Middle frontal gyrus (tissue), 1 donor: ENCODE measurements around the gene NCOA1.
"Not testable (repeated sequence)": the region's sequence is repeated elsewhere in the genome, so short reads cannot be mapped to it uniquely, and the experiment has no call there.

Experiments used
- DNase-seq: peaks from one replicate; pipeline ENCODE4 v3.0.0-alpha.2; 2015; ENCODE audit warnings: low spot score; ENCODE audit errors: extremely low spot score

NCOA1 gene

GRCh38 chr2:24783641-24784040 is 292.6 kb downstream of the NCOA1 start:
- no peak for DNase-seq

DNA sequence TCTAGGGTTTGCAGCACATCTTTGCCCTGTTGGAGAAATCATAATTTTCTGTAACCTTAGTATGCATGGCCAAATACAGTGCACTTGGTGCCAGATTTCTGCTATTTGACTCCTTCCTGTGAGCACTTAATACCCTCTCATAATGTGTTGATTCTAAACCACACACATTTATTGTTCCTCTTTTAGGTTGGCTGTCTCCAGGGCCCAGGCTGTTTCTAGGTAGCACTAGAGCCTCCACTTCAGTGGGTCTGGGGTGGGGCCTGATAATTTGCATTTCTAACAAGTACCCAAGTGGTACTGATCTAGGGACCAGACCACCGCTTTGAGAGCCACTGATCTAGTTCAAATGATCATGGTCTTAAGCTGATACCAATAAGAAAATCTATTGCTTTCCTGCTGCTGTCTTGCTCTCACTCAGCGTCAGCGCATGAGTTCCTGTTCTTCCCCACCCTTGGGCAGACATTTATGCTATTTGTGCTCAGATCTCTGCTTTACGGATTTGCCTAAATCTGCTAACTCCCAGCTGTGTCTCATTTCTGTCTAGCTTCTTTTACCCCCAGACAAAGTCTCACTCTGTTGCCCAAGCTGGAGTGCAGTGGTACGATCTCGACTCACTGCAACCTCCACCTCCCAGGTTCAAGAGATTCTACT is 294.7 kb downstream of the NCOA1 start:
- DNase-seq: no peak

GRCh38 chr2:24787532-24787931 is 296.5 kb downstream of the NCOA1 start:
- DNase-seq: no peak

DNA sequence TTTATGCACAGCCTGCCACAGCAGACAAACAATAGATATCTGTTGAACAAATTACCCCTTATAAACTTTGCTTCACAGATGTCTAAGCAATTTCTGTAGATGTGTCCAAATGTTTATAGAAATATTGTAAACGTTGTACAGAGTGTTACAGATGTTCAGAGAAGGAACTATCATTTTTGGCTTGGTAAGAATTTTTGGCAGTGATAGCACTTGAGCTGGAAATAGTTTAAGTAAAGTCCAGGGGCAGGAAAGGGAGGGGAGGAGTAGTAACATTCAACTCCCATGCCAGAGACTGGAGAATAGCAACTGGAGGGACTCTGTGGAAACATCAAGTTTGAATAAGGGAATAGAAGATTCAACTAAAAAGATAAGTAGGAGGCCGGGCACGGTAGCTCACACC is 297.8 kb downstream of the NCOA1 start:
- no peak for DNase-seq

GRCh38 chr2:24791452-24791851 is 300.4 kb downstream of the NCOA1 start:
- no peak for DNase-seq

GRCh38 chr2:24792542-24792873 is 301.5 kb downstream of the NCOA1 start:
- DNase-seq: no peak

DNA sequence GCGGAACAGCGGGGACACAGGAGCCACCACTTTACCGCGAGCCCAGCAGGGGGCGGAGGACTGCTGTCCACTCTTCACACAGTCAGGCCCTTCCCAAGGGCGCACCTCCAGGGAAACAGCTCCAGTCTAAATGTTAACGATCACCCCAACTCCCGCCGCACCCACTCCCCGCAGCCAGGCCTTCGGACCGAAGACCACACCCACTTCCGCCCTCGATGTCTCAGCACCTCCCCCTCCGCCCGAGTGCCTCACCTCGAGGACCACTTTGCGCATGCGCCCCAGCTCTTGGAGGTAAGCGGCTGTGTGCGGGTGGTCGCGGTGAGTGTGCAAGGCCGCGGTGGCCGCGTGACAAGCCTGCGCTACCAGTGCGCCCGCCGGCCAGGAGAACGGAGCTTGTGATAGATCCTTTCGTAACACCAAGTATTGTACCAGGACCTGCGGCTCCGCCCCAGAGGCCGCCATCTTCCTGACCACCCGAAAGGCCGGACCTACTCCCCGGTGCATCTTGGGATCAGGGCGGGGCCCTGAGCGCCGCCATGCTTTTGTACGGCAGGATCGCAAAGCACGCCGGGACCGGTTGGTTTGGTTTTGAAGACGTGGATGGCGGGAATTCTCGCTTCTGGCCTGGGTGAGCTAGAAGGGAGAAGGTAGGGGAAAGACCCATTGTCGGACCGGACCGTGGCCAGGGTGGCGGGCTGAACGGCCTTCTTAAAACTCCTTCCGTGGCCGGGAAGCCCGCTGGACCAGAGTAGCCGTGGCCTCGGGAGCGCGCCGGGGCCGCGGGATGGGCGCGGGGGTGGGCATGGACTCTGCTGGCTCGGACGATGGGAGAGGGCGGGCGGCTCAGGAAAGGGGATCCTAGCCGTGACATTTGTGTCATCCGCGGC is 302.1 kb downstream of the NCOA1 start, which contains the start of the genes CENPO and PTRHD1:
TSS of gene CENPO (plus strand) at position 552 of the 887 bp plus-strand sequence. CDS start 495 bp downstream, outside the sequence.
TSS of gene PTRHD1 (minus strand) at position 518 of the 887 bp plus-strand sequence. CDS start at position 504, 14 bp downstream.
- peak; percentile 92 for DNase-seq

DNA sequence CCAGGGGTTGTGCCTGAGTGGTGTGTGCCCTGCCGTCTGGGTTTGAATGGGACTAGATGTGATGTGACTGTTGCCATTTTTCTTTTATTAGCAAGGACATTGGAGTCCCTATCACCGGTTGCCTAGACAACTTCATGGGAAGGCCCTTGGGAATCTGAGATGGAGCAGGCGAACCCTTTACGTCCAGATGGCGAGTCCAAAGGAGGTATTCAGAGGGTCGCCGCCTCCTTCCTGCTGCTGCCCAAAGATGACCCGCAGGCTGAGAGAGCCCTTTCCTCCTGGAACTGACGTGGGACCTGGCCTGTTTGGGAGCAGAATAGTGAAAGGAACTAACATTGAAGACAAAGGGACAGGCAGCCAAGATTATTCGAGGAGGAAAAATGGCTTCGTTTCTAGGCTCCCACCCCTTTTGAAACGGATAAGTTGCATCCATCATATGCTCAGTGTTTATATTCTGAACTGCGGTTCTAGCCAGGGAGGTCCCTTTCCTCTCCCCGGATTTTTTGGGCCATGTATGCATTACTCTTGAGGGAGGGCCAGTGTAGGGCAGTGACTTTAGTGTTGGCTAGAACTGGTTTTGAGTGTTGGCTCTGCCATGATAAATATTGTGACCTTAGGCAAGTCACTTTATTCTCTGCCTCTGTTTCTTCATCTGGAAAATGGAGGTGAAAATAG is 302.8 kb downstream of the NCOA1 start:
- DNase-seq: no peak

GRCh38 chr2:24797644-24798043 is 306.6 kb downstream of the NCOA1 start:
- no peak for DNase-seq

DNA sequence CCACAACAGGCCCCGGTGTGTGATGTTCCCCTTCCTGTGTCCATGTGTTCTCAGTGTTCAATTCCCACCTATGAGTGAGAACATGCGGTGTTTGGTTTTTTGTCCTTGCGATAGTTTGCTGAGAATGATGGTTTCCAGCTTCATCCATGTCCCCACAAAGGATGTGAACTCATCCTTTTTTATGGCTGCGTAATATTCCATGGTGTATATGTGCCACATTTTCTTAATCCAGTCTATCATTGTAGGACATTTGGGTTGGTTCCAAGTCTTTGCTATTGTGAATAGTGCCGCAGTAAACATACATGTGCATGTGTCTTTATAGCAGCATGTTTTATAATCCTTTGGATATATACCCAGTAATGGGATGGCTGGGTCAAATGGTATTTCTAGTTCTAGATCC is 309.4 kb downstream of the NCOA1 start:
- DNase-seq: not testable (repeated sequence)

GRCh38 chr2:24805811-24806660 is 315.0 kb downstream of the NCOA1 start:
- not testable (repeated sequence) for DNase-seq

DNA sequence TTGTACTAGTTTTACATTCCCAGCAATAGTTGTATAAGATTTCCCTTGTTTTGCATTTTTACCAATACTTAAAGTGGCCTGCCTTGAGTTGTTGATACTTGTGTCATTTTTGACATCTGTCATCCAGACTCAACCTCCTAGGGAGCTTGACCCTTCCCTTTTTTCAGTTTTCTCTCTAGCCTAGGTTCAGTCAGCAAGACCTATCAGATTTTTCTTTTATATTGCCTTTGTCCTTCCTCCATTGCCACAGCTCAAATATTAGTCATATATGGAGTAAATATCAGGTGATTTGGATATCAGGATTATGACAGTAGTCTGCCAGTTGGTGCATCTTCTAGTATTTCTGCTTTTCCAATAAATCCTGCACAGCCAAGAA is 315.6 kb downstream of the NCOA1 start:
- no peak for DNase-seq

DNA sequence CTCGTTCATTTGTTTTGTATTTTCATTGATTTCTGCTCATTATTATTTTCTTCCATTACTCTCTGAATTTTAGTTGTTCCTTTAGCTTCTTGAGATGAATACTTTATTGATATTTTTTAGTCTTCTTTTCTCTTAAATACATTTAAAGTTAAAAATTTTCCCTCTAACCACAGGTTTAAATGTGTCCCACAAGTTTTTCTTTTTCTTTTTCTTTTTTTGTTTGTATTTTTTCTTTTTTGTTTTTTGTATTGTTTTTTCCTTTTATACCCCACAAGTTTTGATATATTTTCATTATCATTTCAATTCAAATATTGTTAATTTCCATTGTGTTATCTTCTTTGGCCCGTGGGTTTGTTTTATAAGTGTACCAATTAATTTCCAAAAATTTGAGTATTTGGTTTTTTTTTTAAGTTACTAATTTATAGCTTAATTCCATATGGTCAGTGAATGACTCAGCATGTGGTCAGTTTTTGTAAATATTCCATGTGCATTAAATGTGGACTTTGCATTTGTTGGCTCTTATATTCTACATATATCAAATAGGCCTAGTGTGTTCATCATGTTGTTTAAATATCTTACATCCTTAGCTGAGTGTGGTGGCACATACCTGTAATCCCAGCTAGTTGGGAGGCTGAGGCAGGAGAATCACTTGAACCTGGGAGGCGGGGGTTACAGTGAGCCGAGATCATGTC is 318.4 kb downstream of the NCOA1 start:
- DNase-seq: no peak

DNA sequence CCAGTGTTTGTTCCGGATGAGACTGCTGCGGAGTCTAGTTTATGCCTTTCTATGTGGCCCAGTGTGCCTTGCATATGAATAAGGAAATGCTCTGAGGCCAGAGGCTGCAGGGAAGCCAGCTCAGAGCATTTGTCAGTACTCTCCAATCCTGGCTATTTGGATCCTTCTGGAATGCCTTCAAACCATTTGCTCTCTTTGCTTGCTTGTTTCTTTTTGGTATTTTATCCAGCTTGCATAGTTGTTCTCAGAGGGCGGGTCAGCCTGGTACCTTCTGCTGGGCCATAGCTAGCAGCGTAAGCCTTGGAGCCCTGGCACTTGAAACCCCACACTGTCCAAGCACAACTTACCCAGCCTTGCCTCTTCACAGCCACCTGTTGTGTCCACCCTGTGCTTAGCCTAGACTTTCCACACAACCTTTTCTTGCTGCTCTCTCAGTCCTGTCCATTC is 322.7 kb downstream of the NCOA1 start:
- no peak for DNase-seq

- no peak for DNase-seq
Measured at GRCh38 chr2:24814516-24814915, 323.5 kb downstream of the NCOA1 start.

GRCh38 chr2:24815171-24815570 is 324.1 kb downstream of the NCOA1 start:
- DNase-seq: no peak

GRCh38 chr2:24816404-24816803 is 325.4 kb downstream of the NCOA1 start:
- no peak for DNase-seq

- no peak for DNase-seq
Measured at GRCh38 chr2:24816884-24817283, 325.8 kb downstream of the NCOA1 start.

DNA sequence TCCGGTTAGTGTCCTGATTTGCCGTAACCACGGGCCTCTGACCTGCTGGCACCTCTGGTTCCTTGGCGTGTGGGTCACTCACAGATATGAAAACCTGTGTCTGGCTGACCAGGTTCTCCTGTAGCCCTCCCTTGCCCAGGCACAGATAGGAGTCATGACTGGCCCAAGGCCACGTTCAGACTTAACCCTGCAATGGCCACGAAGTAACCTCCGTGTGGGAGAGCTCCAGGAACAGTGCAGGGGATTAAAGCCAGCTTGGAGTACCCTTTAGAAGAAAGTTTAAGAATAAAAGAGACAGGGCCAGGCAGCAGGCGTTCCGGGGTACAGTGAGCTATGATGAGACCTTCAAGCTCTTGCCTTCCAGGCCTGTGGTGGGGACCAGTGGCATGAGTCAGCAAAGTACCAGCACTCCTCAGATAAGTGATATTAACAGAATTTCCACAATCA is 327.7 kb downstream of the NCOA1 start:
- no peak for DNase-seq

- no peak for DNase-seq
Measured at GRCh38 chr2:24819442-24820174, 328.6 kb downstream of the NCOA1 start.
